Neural cell (in vitro differentiated cells): ENCODE data around the gene PSMD3. TPM values are rescaled to one million over a fixed set of nuclear protein-coding genes. Genes with fewer than 3 reads are reported as not detected.

Source experiments
- H2AFZ ChIP-seq: fragments of 200-600, 300-800 bp; sonication (generic), shearing (Covaris generic); 2 replicates; pipeline ENCODE4 v1.6.0; 2014; ENCODE audit warnings: low read depth, mild to moderate bottlenecking, antibody characterized with exemption, low read length, moderate library complexity
- H3F3A ChIP-seq: fragments of 200-600 bp; shearing (Covaris generic); 2 replicates; pipeline ENCODE4 v1.6.1; 2016; ENCODE audit warnings: mild to moderate bottlenecking, moderate library complexity, mixed read lengths, antibody characterized with exemption, low read length; ENCODE audit not compliant: insufficient read depth, poor library complexity, severe bottlenecking
- H3K27ac ChIP-seq: fragments of 200-600, 300-800 bp; sonication (generic), shearing (Covaris generic); 2 replicates; pipeline ENCODE4 v1.5.1; 2014; ENCODE audit warnings: mild to moderate bottlenecking, low read length, moderate library complexity
- H3K27me3 ChIP-seq: fragments of 300-800, 200-600 bp; sonication (generic), shearing (Covaris generic); 2 replicates; pipeline ENCODE4 v1.6.0; 2014; ENCODE audit warnings: mild to moderate bottlenecking, low read depth, low read length, moderate library complexity; ENCODE audit not compliant: insufficient read depth
- H3K36me3 ChIP-seq: fragments of 300-800, 200-600 bp; sonication (generic), shearing (Covaris generic); 2 replicates; pipeline ENCODE4 v1.5.1; 2014; ENCODE audit warnings: mild to moderate bottlenecking, antibody characterized with exemption, low read length, moderate library complexity; ENCODE audit not compliant: insufficient read depth
- H3K4me2 ChIP-seq: fragments of 300-800, 200-600 bp; sonication (generic), shearing (Covaris generic); 2 replicates; pipeline ENCODE4 v1.6.0; 2014; ENCODE audit warnings: mild to moderate bottlenecking, low read length
- H3K4me3 ChIP-seq: fragments of 300-800, 200-600 bp; sonication (generic), shearing (Covaris generic); 2 replicates; pipeline ENCODE4 v1.5.1; 2014; ENCODE audit warnings: mild to moderate bottlenecking, low read length, moderate library complexity
- H3K79me2 ChIP-seq: fragments of 200-600 bp; shearing (Covaris generic); replicated peaks from 2 replicates; pipeline ENCODE4 v1.6.0; 2014; ENCODE audit warnings: mild to moderate bottlenecking, low read length, moderate library complexity; ENCODE audit not compliant: insufficient read depth
- H3K9ac ChIP-seq: fragments of 300-800, 200-600 bp; sonication (generic), shearing (Covaris generic); 2 replicates; pipeline ENCODE4 v1.6.1; 2016; ENCODE audit warnings: mild to moderate bottlenecking, low read length, mixed read lengths
- H3K9me2 ChIP-seq: fragments of 200-600 bp; shearing (Covaris generic); 2 replicates; pipeline ENCODE4 v1.6.1; 2016; ENCODE audit warnings: mild to moderate bottlenecking, low read length, mixed read lengths; ENCODE audit not compliant: insufficient read depth
- H3K9me3 ChIP-seq: fragments of 200-600, 300-800 bp; sonication (generic), shearing (Covaris generic); 2 replicates; pipeline ENCODE4 v1.6.1; 2016; ENCODE audit warnings: mild to moderate bottlenecking, mixed run types, low read length, moderate library complexity, mixed read lengths
- H4K20me1 ChIP-seq: fragments of 200-600 bp; shearing (Covaris generic); 2 replicates; pipeline ENCODE4 v1.6.1; 2016; ENCODE audit warnings: mild to moderate bottlenecking, mixed run types; ENCODE audit not compliant: insufficient read depth
- CTCF ChIP-seq: fragments of 450-650 bp; IDR thresholded peaks from 2 replicates; pipeline ENCODE4 v1.5.1; 2014; ENCODE audit warnings: antibody characterized with exemption, mild to moderate bottlenecking, moderate library complexity; ENCODE audit not compliant: poor library complexity, severe bottlenecking
- EP300 ChIP-seq: fragments of 450-650 bp; conservative IDR thresholded peaks from 2 replicates; pipeline ENCODE4 v1.6.1; 2014; ENCODE audit warnings: antibody characterized with exemption, mild to moderate bottlenecking, moderate library complexity; ENCODE audit not compliant: poor library complexity, severe bottlenecking
- EZH2 ChIP-seq: fragments of 200-600, 300-800 bp; shearing (Covaris generic), sonication (generic); IDR thresholded peaks from 2 replicates; pipeline ENCODE4 v1.6.1; 2014; ENCODE audit warnings: antibody characterized with exemption, low read length, borderline replicate concordance, mild to moderate bottlenecking; ENCODE audit not compliant: insufficient read depth, poor library complexity, severe bottlenecking
- MXI1 ChIP-seq: fragments of 450-650 bp; conservative IDR thresholded peaks from 2 replicates; pipeline ENCODE4 v1.6.1; 2014; ENCODE audit warnings: antibody characterized with exemption, mild to moderate bottlenecking; ENCODE audit not compliant: poor library complexity, severe bottlenecking
- POLR2AphosphoS5 ChIP-seq: IDR thresholded peaks from 2 replicates; pipeline ENCODE4 v1.6.1; 2012
- RAD21 ChIP-seq: fragments of 450-650 bp; conservative IDR thresholded peaks from 2 replicates; pipeline ENCODE4 v1.6.1; 2014; ENCODE audit warnings: antibody characterized with exemption, mild to moderate bottlenecking, moderate library complexity
- REST ChIP-seq: IDR thresholded peaks from 2 replicates; pipeline ENCODE4 v1.6.1; 2012; ENCODE audit warnings: borderline replicate concordance
- SMC3 ChIP-seq: fragments of 450-650 bp; conservative IDR thresholded peaks from 2 replicates; pipeline ENCODE4 v1.6.1; 2014; ENCODE audit warnings: antibody characterized with exemption, mild to moderate bottlenecking, moderate library complexity; ENCODE audit not compliant: poor library complexity
- TAF1 ChIP-seq: IDR thresholded peaks from 2 replicates; pipeline ENCODE4 v1.6.1; 2012; ENCODE audit warnings: low read depth
- polyA plus RNA-seq: library from polyadenylated mRNA; depleted of rRNA; stranded (reverse); fragments of >200 nt; gene quantifications from 2 replicates; pipeline ENCODE4 v1.2.3, GENCODE V29; 2014

The PSMD3 gene
- polyA plus RNA-seq, 1 donor from 2014 or later = 117 TPM

- H3K9ac ChIP-seq = no peak overlapping the region
- H3K27ac ChIP-seq = no peak overlapping the region
- H4K20me1 ChIP-seq = no peaks in the 10 kb centered on the region
- H3K9me2 ChIP-seq = no peaks in the 10 kb centered on the region
- H2AFZ ChIP-seq = no peak overlapping the region
- H3K9me3 ChIP-seq = no peaks in the 10 kb centered on the region
- no peaks in the 10 kb centered on the region for H3K36me3 ChIP-seq
- no peaks in the 10 kb centered on the region for H3K79me2 ChIP-seq
- H3K4me2 ChIP-seq = no peak overlapping the region
- no peak for TF ChIP-seq REST
- no peak for TF ChIP-seq CTCF
- TF ChIP-seq EP300 = no peak
- TF ChIP-seq POLR2AphosphoS5 = no peak
- no peak for TF ChIP-seq SMC3
- TF ChIP-seq RAD21 = no peak
- TF ChIP-seq TAF1 = no peak
- TF ChIP-seq MXI1 = no peak
- TF ChIP-seq EZH2 = no peak
- H3K27me3 ChIP-seq = no peaks in the 10 kb centered on the region
- H3K4me3 ChIP-seq = no peak overlapping the region
- H3F3A ChIP-seq = no peaks in the 10 kb centered on the region
These were observed 31.6 kb upstream of the PSMD3 start for GRCh38 chr17:39949028-39949427.

- Histone ChIP-seq H3K79me2 (no peaks in the 10 kb centered on the region), H3K9ac (no peak overlapping the region), H2AFZ (no peak overlapping the region), H3K27ac (no peak overlapping the region), H3K9me3 (no peaks in the 10 kb centered on the region), H3K9me2 (no peaks in the 10 kb centered on the region), H3K4me3 (no peak overlapping the region), H3F3A (no peaks in the 10 kb centered on the region), H3K4me2 (no peak overlapping the region), H3K27me3 (no peaks in the 10 kb centered on the region), H4K20me1 (no peaks in the 10 kb centered on the region), H3K36me3 (no peaks in the 10 kb centered on the region)
- no peak for TF ChIP-seq MXI1
- no peak for TF ChIP-seq EZH2
- TF ChIP-seq CTCF = no peak
- no peak for TF ChIP-seq POLR2AphosphoS5
- TF ChIP-seq REST = no peak
- no peak for TF ChIP-seq EP300
- TF ChIP-seq SMC3 = no peak
- no peak for TF ChIP-seq RAD21
These were observed 29.7 kb upstream of the PSMD3 start for GRCh38 chr17:39950871-39951348.
